ENCODE measurements around the gene ZNF423.

- TF ChIP-seq GATA3 (IDR thresholded peaks at IDR 0.05; ENCODE audit: low read depth, low read length) (no peak), GATA2 (IDR thresholded peaks at IDR 0.05; ENCODE audit: low read depth, low read length) (no peak)
Measured at GRCh38 chr16:49637933-49638672, 217.8 kb downstream of the ZNF423 start.

Measured in SH-SY5Y (cell line).